ENCODE measurements around the gene HLF.

DNA sequence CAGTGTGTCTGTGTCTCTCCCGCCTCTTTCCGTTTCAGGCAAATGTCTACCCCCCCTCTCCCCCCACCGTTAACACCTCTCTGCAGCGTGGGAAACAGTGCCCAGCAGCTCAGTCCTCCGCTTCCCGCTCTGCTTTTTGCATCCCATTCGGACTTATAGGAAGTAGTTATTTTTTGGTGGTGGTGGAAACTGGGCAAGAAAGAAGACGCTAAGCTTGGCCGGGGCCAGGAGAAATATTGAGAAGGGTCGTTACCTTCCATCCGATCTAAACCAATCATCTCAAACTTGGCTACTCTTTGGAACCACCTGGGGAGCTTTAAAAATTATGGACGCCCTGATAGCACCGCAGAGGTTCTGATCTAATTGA, 499 bp upstream of the HLF start:
- TF ChIP-seq, protein P1, sequence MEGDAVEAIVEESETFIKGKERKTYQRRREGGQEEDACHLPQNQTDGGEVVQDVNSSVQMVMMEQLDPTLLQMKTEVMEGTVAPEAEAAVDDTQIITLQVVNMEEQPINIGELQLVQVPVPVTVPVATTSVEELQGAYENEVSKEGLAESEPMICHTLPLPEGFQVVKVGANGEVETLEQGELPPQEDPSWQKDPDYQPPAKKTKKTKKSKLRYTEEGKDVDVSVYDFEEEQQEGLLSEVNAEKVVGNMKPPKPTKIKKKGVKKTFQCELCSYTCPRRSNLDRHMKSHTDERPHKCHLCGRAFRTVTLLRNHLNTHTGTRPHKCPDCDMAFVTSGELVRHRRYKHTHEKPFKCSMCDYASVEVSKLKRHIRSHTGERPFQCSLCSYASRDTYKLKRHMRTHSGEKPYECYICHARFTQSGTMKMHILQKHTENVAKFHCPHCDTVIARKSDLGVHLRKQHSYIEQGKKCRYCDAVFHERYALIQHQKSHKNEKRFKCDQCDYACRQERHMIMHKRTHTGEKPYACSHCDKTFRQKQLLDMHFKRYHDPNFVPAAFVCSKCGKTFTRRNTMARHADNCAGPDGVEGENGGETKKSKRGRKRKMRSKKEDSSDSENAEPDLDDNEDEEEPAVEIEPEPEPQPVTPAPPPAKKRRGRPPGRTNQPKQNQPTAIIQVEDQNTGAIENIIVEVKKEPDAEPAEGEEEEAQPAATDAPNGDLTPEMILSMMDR (conservative IDR thresholded peaks at IDR 0.05; ENCODE audit: low read depth, low read length), result no peak
- no peak for TF ChIP-seq EZH2 (IDR thresholded peaks at IDR 0.05; ENCODE audit: borderline replicate concordance, low read depth, low read length, poor library complexity, severe bottlenecking)

Measured in A673 (cell line).